Measurements from ENCODE around the gene NPAS3.

Gene NPAS3

GRCh38 chr14:33359288-33359881 is 420.7 kb downstream of the NPAS3 start:
- DNase-seq (ENCODE audit: low read depth) = no peak
- TF ChIP-seq, protein P1, sequence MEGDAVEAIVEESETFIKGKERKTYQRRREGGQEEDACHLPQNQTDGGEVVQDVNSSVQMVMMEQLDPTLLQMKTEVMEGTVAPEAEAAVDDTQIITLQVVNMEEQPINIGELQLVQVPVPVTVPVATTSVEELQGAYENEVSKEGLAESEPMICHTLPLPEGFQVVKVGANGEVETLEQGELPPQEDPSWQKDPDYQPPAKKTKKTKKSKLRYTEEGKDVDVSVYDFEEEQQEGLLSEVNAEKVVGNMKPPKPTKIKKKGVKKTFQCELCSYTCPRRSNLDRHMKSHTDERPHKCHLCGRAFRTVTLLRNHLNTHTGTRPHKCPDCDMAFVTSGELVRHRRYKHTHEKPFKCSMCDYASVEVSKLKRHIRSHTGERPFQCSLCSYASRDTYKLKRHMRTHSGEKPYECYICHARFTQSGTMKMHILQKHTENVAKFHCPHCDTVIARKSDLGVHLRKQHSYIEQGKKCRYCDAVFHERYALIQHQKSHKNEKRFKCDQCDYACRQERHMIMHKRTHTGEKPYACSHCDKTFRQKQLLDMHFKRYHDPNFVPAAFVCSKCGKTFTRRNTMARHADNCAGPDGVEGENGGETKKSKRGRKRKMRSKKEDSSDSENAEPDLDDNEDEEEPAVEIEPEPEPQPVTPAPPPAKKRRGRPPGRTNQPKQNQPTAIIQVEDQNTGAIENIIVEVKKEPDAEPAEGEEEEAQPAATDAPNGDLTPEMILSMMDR (IDR thresholded peaks at IDR 0.05; ENCODE audit: control insufficient read depth, insufficient read depth, low read depth, low read length, missing control alignments) = no peak

DNA sequence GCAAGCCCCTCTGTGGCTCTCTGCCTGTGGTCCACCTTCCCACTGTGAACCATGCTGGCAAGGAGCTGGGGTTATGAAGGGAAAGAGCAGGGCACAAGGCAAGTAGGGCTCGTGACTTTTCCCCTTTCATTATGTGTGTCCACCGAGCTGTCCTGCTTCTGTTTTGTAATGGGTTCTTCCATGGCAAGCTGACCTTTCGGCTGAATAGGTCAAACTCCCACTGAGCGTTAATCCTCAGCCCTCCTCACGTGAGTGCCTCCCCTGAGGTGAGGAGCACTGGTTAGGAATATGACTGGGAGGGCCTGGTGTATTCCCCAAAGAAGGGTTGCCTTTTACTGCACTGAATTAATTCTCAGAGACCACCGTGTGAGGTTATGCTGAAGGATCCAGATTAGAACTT is 424.3 kb downstream of the NPAS3 start:
- no peak for DNase-seq (ENCODE audit: low read depth)
- no peak overlapping the region for H3K4me3 ChIP-seq (ENCODE audit: control insufficient read depth, low read depth, low read length)
- TF ChIP-seq, protein P1 (IDR thresholded peaks at IDR 0.05; ENCODE audit: control insufficient read depth, insufficient read depth, low read depth, low read length, missing control alignments) = no peak

More at GRCh38 chr14:33359288-33359881, 420.7 kb downstream of the NPAS3 start:
- no peak overlapping the region for H3K4me3 ChIP-seq (ENCODE audit: control insufficient read depth, low read depth, low read length)

GRCh38 chr14:33363682-33364081 is 425.0 kb downstream of the NPAS3 start:
- TF ChIP-seq, protein P1 (IDR thresholded peaks at IDR 0.05; ENCODE audit: control insufficient read depth, insufficient read depth, low read depth, low read length, missing control alignments) = no peak
- H3K4me3 ChIP-seq (ENCODE audit: control insufficient read depth, low read depth, low read length) = no peak overlapping the region
- DNase-seq (ENCODE audit: low read depth) = no peak

DNA sequence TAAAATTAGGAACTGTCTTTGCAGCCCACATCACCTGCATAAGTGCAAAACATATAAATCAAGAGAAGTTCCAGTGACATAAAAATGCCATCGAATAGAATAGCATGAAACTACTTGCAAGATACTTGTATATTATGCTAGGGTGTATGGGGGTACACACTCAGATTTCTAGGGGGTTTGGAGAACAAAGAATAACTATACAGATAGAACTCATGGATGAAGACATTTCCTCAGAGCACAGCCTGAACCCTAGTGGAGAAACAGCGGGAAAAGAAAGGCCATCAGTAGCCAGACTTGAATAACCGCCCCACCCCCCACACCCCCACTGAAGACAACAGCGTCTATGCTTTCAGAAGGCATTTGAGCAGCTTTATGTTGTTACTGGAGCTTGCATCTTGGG is 425.8 kb downstream of the NPAS3 start:
- TF ChIP-seq, protein P1 (IDR thresholded peaks at IDR 0.05; ENCODE audit: control insufficient read depth, insufficient read depth, low read depth, low read length, missing control alignments) = no peak
- DNase-seq (ENCODE audit: low read depth) = no peak

DNA sequence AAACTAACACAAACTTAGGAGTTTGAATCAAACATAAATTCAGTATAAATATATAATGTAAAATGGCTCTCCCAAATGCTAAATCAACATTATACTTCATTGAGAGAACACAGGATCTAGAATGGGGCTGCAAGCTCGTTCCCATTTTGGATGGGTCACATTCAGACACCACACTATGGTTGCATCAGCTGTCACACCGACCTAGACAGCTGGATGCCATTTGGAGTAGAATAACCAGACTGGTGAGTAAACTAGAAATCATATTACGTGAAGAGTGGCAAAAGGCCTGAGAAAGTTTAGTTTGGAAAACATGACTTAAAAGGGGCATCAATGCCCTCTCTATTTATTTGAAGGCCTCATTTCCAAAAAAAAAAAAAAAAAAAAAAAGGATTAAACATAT is 430.4 kb downstream of the NPAS3 start:
- no peak overlapping the region for H3K4me3 ChIP-seq (ENCODE audit: control insufficient read depth, low read depth, low read length)
- no peak for DNase-seq (ENCODE audit: low read depth)
- TF ChIP-seq, protein P1 (IDR thresholded peaks at IDR 0.05; ENCODE audit: control insufficient read depth, insufficient read depth, low read depth, low read length, missing control alignments) = no peak

More for the DNA sequence above, 425.8 kb downstream of the NPAS3 start:
- no peak overlapping the region for H3K4me3 ChIP-seq (ENCODE audit: control insufficient read depth, low read depth, low read length)

DNA sequence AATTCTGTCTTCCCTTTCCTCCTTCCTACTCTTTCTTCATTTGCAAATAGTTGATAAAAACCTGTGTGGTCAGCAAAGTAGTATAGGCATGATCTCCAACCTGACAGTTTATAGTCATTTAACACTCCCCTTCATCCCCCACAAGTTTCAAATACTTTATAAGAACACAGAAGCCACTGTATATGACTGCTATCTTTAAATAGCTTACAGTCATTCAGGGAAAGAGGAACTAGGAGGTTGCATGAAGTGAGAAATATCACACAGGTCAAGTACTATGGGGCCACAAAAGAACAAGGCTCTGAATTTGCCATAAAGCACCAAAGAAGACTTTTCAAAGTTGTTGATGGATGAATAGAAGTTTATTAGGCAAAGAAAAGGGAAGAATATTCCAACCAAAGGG is 431.3 kb downstream of the NPAS3 start:
- TF ChIP-seq, protein P1 (IDR thresholded peaks at IDR 0.05; ENCODE audit: control insufficient read depth, insufficient read depth, low read depth, low read length, missing control alignments) = no peak
- H3K4me3 ChIP-seq (ENCODE audit: control insufficient read depth, low read depth, low read length) = no peak overlapping the region
- no peak for DNase-seq (ENCODE audit: low read depth)

Measured in AG09309 (cell line).